PFSK-1 (cell line): ENCODE results near the gene MSH3.

Source experiments
- FOXP2 ChIP-seq: optimal IDR thresholded peaks from 2 replicates; pipeline ENCODE3; 2011; ENCODE audit warnings: borderline replicate concordance, control low read depth, inconsistent platforms; ENCODE audit not compliant: insufficient read depth; ENCODE audit errors: extremely low read length, extremely low read depth
- POLR2AphosphoS5 ChIP-seq: IDR thresholded peaks from 2 replicates; pipeline ENCODE4 v1.6.1; 2012; ENCODE audit warnings: low read depth, mild to moderate bottlenecking, control low read depth, low read length, moderate library complexity
- REST ChIP-seq, 2 experiments: IDR thresholded peaks; 2 replicates each; pipeline versions ENCODE4 v1.6.1 to v1.8.0; 2011 to 2012; ENCODE audit warnings: low read depth in 2 of 2, low read length in 2 of 2, control low read depth in 1 of 2, inconsistent platforms in 1 of 2, mild to moderate bottlenecking in 1 of 2, moderate library complexity in 1 of 2; ENCODE audit not compliant: insufficient read depth in 1 of 2
- SIN3A ChIP-seq: IDR thresholded peaks from 2 replicates; pipeline ENCODE4 v1.6.1; 2012; ENCODE audit warnings: mild to moderate bottlenecking, low read length, moderate library complexity, borderline replicate concordance; ENCODE audit not compliant: insufficient read depth
- TAF1 ChIP-seq: IDR thresholded peaks from 2 replicates; pipeline ENCODE4 v1.6.1; 2012; ENCODE audit warnings: low read length, control low read depth, borderline replicate concordance; ENCODE audit not compliant: insufficient read depth

The MSH3 gene

GRCh38 chr5:80623999-80624398, 30.5 kb upstream of the MSH3 start:
- TF ChIP-seq SIN3A (no peak), TAF1 (no peak), REST (IDR thresholded peaks at IDR 0.05; ENCODE audit: insufficient read depth in 1 of 2, low read depth in 2 of 2, low read length in 2 of 2) (no peak), FOXP2 (no peak), POLR2AphosphoS5 (no peak)

GRCh38 chr5:80625230-80625629, 29.2 kb upstream of the MSH3 start:
- no peak for TF ChIP-seq POLR2AphosphoS5
- TF ChIP-seq REST (IDR thresholded peaks at IDR 0.05; ENCODE audit: insufficient read depth in 1 of 2, low read depth in 2 of 2, low read length in 2 of 2), result no peak

- TF ChIP-seq POLR2AphosphoS5 (no peak), TAF1 (no peak), SIN3A (no peak), REST (IDR thresholded peaks at IDR 0.05; ENCODE audit: insufficient read depth in 1 of 2, low read depth in 2 of 2, low read length in 2 of 2) (no peak), FOXP2 (no peak)
These were observed 25.2 kb upstream of the MSH3 start for GRCh38 chr5:80629281-80629680.

GRCh38 chr5:80631278-80632259, 22.9 kb upstream of the MSH3 start:
- no peak for TF ChIP-seq SIN3A
- no peak for TF ChIP-seq FOXP2
- no peak for TF ChIP-seq POLR2AphosphoS5
- no peak for TF ChIP-seq REST (IDR thresholded peaks at IDR 0.05; ENCODE audit: insufficient read depth in 1 of 2, low read depth in 2 of 2, low read length in 2 of 2)
- TF ChIP-seq TAF1, result no peak
